ENCODE data around the gene INIP. TPM values are rescaled to one million over a fixed set of nuclear protein-coding genes. Genes with fewer than 3 reads are reported as not detected.

INIP gene
- total RNA-seq, 2 experiments from 2014 or later, result 28.9 to 31.0 TPM

GRCh38 chr9:112642126-112642525 is 75.8 kb downstream of the INIP start:
- H3K9me3 Mint-ChIP-seq, result peaks cover 22% of the 10 kb centered on the region
- ChIA-PET POLR2A (no interaction called here), CTCF (interaction anchor here (1.6 kb wide), 1 partner anchor 12 kb away, joined by 3 read pairs; no protein-coding TSS in a partner anchor)
- TF ChIP-seq CTCF (IDR thresholded peaks at IDR 0.05), result no peak
- H3K4me3 Mint-ChIP-seq, result no peak overlapping the region
- DNase-seq, result no peak
- intact Hi-C loops (cut with micrococcal nuclease), result no loop called here
- H3K36me3 Mint-ChIP-seq (ENCODE audit: low read depth), result peaks cover 35% of the 10 kb centered on the region
- H3K4me1 Mint-ChIP-seq (ENCODE audit: low read depth), result no peaks in the 10 kb centered on the region
- no peak overlapping the region for H3K27ac Mint-ChIP-seq
- no peaks in the 10 kb centered on the region for H3K27me3 Mint-ChIP-seq
- no peak for ATAC-seq

GRCh38 chr9:112640311-112640710 is 77.6 kb downstream of the INIP start:
- intact Hi-C loops (cut with micrococcal nuclease), result no loop called here
- Mint-ChIP-seq H3K36me3 (ENCODE audit: low read depth) (peaks cover 18% of the 10 kb centered on the region), H3K9me3 (peaks cover 15% of the 10 kb centered on the region), H3K27me3 (no peaks in the 10 kb centered on the region), H3K4me3 (no peak overlapping the region), H3K27ac (no peak overlapping the region), H3K4me1 (ENCODE audit: low read depth) (no peaks in the 10 kb centered on the region)
- DNase-seq (no peak), ATAC-seq (no peak)
- ChIA-PET POLR2A (no interaction called here), CTCF (no interaction called here)
- TF ChIP-seq CTCF (IDR thresholded peaks at IDR 0.05), result no peak

Other genes with a start within 250 kb of the INIP start
- 10 to 100 TPM; 14.9 to 15.3 TPM for gene KIAA1958, start 231.3 kb downstream of the INIP start, total RNA-seq
- gene SNX30, start 32.6 kb upstream of the INIP start, total RNA-seq, result 1 to 10 TPM; 3.8 to 3.9 TPM
- not detected for gene SLC46A2, start 172.8 kb upstream of the INIP start, total RNA-seq